GM23248 (cell line): ENCODE data around the gene PIEZO2.

Experiments
- EZH2 ChIP-seq: fragments of 200-600 bp; sonication (generic); IDR thresholded peaks from 2 replicates; pipeline ENCODE4 v1.6.1; 2018; ENCODE audit warnings: antibody characterized with exemption, mild to moderate bottlenecking; ENCODE audit not compliant: insufficient read depth, poor library complexity, severe bottlenecking
- EZH2phosphoT487 ChIP-seq: fragments of 200-600 bp; sonication (generic); IDR thresholded peaks from 2 replicates; pipeline ENCODE4 v1.6.1; 2018; ENCODE audit warnings: antibody characterized with exemption, moderate library complexity, mild to moderate bottlenecking, low read depth; ENCODE audit not compliant: insufficient read depth

- TF ChIP-seq EZH2 = no peak
- TF ChIP-seq EZH2phosphoT487 = no peak
Observed at GRCh38 chr18:10908760-10909159, 240.6 kb downstream of the PIEZO2 start.
